HK-2 (cell line): Measurements from ENCODE around the gene GABBR2.

ENCODE experiments used
- DNase-seq: peaks from one replicate; pipeline ENCODE4 v3.0.0-alpha.2; 2018; ENCODE audit not compliant: unreplicated experiment

GABBR2 gene

GRCh38 chr9:98402019-98402840 is 306.5 kb downstream of the GABBR2 start:
- DNase-seq: no peak

DNA sequence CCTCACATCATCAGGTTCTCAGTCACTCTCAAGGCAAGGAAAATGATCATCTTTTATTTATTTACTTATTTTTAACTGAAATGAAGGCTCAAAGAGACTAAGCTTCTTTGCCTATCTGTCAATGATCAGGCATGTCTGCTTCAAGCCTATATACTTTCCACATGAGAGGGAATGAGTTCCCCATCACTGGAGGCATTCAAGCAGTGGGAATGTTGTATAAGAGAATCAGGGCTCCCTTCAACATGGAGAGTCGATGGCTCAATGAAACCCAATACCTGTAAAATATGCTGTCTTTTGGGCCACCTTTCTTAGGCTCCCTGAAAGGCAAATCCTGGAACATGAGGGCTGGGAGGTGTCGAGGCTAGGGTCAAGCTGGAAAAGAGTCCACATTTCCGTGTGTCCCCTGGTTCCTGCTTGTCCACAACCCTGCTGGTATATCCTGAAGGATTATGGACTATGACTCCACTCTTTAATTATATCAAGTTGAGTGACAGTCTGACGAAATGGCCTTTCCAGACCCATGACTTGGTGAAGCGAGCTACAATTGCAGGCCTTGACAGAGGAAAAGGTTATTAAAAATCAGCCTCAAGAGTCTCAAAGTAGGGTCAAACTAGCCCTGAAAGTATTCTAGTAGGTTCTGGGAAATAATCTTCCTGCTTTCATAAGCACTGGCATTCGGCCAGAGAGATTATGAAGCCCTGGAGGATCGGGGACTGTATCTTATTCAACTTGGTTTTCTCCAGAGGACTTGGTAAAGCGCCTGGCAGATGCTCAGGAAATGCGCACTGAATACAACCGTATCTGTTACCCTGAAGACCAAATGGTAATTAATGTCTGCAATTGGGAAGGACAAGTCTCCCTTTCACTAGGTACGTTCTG is 307.4 kb downstream of the GABBR2 start:
- no peak for DNase-seq

GRCh38 chr9:98399950-98400683 is 308.6 kb downstream of the GABBR2 start:
- no peak for DNase-seq

DNA sequence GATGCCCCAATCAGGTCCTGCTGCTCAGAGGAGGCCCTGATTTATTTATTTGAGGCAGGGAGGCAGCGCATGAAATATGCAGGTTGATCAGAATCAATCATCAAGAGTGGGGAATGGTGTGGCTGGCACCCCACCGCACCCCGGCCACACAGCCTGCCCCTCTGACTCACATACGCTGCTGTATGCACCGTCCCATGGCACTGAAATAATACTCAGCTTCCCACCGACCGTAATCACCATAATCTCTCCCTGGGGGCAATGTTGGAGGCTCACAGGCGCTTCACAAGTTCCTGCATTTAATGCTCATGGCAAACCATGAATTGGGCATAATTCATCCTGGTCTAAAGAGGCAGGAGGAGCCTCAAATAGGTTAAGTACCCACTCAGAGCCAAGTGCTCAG is 312.1 kb downstream of the GABBR2 start:
- no peak for DNase-seq

DNA sequence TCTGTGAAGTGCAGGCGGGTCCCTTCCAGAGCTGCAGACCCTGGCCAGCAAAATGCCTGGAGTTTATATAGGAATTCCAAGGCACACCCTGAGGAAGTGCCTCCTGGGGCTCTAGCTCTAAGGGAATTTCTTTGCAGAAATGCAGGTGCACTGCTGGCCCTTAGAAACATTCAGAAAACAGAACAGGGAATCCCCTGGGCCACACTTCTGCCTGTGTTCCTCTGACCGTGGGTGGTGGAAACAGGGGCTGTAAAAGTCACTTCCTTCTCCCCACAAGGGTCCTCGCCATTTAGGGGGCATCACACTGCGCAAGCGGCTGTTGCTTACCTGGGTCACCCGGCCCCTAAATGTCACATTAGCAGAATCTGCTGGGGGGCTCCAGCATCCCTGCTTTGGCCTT is 312.5 kb downstream of the GABBR2 start:
- DNase-seq: no peak

- DNase-seq: no peak
Measured at GRCh38 chr9:98391867-98392266, 316.9 kb downstream of the GABBR2 start.

- DNase-seq: no peak
Measured at GRCh38 chr9:98391406-98391805, 317.3 kb downstream of the GABBR2 start.

DNA sequence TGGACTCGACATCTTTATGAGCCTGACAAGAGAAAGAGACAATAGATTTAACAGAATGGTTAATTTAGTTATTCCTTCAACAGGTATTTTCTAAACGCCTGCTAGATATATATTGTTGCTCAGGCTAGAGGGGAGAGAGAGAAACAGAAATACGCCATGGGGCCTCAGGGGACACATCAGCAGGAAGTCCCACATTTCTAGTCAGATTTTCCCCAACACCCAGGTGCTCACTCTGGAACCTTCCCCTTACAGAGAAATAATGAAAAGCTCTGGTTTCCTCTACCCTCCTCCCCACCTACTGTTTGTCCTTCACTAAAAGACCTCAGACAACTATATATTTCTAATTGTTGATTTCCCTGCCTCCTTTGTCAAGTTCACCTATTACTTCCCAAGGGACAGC is 323.0 kb downstream of the GABBR2 start:
- no peak for DNase-seq

DNA sequence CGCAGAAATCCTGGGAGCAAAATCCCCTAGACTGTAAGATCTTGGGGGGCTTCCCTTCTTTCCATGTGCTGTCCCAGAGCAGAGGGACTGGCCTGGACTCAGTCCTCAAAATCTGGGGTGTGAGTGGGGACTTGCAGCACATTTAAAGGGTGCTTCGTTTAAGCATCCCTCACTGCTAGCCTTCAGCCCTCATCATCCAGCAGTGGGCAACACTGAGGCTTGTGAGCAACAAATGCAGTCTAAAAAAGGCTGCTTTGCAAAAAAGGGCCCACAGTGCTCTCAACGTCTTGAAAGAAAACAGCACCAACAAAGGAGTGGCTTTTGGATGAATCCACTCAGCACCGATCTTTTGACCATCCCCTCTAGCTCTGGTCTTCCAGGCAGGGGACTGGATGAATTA is 325.0 kb downstream of the GABBR2 start:
- DNase-seq: no peak

- no peak for DNase-seq
Measured at GRCh38 chr9:98381311-98382103, 327.2 kb downstream of the GABBR2 start.

DNA sequence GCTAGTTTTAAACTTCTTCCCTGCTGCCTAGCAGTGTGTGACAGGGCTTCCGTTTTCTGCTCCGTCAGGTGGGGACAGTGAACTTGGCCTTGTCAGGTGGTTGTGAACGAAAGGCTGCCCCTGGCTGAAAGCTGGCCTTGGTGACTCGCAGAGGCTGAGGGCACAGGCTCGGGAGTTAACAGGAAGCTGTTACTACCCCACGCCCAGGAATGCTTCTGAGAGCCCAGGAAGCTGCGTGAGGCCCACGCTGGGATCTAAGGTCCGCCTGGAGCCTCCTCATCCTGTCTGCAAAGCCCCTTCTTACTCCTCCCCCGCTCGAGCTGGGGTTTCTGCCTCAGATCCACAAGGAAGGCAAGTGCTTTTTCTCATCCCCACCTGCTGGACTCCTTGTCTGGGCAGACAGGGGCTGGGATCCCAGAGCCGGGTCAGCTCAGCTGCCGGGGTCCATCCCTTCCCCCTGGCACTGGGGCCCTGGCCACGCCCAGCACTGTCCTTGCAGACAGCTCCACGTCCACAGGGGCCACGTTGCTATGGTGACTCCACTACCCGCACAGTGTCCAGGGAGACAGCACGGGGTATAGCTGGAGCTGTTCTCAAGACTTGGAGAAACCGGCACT is 328.6 kb downstream of the GABBR2 start:
- peak; percentile 67 for DNase-seq

DNA sequence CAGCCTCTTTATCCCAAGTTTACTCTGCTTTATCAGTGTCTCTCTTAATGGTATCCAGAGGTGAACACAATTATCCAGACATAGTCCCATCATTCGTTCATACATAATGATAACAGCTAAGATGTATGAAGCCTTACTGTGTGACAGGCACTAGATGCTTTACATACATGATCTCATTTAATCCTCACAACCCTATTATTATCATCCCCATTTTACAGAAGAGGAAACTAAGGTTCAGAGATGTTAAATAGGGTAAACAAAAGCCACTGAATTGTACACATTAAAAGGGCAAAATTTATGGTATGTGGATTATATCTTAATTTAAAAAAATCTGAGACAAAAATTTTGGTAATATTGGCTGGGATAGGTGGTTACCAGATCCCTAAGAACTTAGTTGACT is 329.2 kb downstream of the GABBR2 start:
- DNase-seq: no peak

DNA sequence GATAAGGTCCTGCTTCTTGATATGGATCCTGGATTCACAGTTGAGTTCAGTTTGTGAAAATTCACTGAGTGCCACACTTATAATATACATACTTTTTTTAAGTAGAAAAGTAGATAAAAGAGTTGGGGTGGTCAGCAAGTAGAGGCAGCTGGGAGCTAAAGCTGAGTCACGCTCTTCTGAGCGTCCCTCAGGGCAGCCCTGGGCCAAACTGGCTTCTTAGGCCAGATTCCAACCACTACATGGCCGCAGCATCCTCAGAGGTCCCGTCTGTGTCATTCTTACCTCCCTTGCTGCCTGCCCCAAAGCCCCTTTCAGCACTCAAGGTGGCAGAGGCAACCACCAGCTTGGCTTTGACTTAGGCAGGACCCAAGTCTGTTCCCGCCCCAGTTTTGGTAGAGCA is 329.9 kb downstream of the GABBR2 start:
- DNase-seq: no peak

GRCh38 chr9:98378206-98378780 is 330.4 kb downstream of the GABBR2 start:
- no peak for DNase-seq

- DNase-seq: peak; percentile 66
Measured at GRCh38 chr9:98375138-98375726, 333.5 kb downstream of the GABBR2 start.

DNA sequence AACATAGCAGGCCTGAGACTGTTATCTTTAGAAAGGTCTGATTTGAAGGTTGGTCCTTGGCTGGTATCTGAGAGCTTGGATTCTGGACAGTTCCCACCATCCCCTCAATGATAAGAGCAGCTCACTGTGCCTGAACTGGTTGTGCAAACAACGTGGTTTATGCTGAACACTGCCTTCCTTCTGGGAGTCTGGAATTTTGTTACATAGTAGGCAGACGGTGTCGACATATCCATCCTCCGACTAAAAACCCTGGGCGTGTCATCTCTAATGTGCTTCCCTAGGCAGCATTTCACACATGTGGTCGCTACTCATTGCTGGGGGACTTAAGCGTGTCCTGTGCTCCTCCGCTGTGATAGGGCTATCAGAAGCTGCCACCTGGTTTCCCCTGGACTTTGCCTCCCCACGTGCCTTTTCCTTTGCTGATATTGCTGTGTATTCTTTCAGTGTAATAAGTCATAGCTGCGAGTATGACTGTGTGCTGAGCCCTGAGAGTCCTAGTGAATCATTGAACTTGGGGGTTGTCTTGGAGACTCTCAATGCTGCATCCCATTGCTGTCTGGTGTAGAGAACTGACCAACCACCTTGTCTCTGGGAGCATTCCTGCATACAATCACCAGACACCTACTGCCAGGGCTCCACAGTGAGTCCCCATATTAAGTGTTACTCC is 334.2 kb downstream of the GABBR2 start:
- DNase-seq: peak; percentile 77

DNA sequence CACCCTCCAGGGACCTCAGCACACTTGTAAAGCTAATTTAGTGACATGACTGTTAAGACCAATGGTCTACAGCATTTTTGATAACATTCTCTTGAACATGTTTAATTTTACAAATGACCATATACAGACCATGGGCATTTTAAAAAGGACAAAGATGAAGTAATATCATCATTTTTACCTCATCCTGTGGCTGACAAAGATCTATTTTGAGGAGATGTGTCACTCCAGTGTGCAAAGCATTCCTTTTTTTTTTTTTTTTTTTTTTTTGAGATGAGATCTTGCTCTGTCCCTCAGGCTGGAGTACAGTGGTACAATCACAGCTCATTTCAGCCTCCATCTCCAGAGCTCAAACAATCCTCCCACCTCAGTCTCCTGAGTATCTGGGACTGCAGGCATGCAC is 335.1 kb downstream of the GABBR2 start:
- DNase-seq: no peak

DNA sequence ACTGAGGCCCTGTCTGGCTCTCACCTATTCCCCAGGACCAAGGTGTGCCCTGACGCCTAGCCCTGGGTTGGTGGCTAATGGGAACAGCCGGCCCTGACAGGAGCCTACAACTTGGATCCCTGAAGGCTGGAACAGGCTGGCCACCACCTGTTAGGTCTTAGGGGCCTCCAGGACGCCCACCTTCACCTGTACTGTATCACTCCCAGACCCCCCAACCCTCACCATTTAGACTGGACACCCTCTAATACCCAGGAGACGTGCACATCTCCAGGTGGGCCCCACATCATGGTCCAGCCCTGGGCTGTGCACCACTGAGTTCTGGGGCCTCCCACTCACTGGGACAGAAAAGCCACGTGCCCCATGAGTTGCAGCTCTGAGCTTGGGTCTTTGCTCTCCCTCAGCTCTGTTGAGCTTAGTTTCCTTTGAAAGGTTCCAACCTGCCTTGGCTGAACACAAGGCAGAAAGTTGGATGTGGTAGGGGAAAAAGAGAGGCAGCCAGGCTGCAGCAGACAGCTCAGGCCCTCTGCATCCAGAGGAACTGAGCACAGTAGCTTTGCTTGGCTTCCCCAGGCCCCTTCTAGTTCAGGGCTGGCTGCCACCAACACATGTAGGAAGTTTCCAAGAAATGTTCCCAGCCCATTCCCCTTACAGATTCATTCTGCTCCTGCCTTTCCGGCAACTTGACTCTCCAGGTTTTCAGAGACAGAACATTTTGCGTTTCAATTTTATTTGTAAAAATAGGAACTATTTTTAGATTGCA is 336.5 kb downstream of the GABBR2 start:
- DNase-seq: no peak

- DNase-seq: no peak
Measured at GRCh38 chr9:98370976-98371315, 337.8 kb downstream of the GABBR2 start.
